ENCODE measurements around the gene TMEM130. TPM values are rescaled to one million over a fixed set of nuclear protein-coding genes. Genes with fewer than 3 reads are reported as not detected.

Gene TMEM130
- total RNA-seq, 1 donor from 2014 or later, result 2.9 TPM

GRCh38 chr7:98808751-98809460 lies 60.9 kb downstream of the TMEM130 start:
- H3K4me1 ChIP-seq, result no peaks in the 10 kb centered on the region
- peaks cover 5% of the 10 kb centered on the region for H3K27me3 ChIP-seq (ENCODE audit: low read depth)
- DNase-seq (no peak), ATAC-seq (no peak)
- no peak for TF ChIP-seq CTCF (IDR thresholded peaks at IDR 0.05)
- H3K27ac ChIP-seq, result no peak overlapping the region
- intact Hi-C loops (cut with DNase I), result no loop called here
- H3K9me3 ChIP-seq, result no peaks in the 10 kb centered on the region
- H3K36me3 ChIP-seq, result no peaks in the 10 kb centered on the region
- no peak overlapping the region for H3K4me3 ChIP-seq

- intact Hi-C loops (cut with DNase I), result no loop called here
- ATAC-seq (no peak), DNase-seq (no peak)
- H3K9me3 ChIP-seq, result no peaks in the 10 kb centered on the region
- TF ChIP-seq CTCF (IDR thresholded peaks at IDR 0.05), result no peak
- H3K4me3 ChIP-seq, result no peak overlapping the region
- no peaks in the 10 kb centered on the region for H3K36me3 ChIP-seq
- no peaks in the 10 kb centered on the region for H3K4me1 ChIP-seq
- peaks cover 5% of the 10 kb centered on the region for H3K27me3 ChIP-seq (ENCODE audit: low read depth)
- no peak overlapping the region for H3K27ac ChIP-seq
These were observed 62.5 kb downstream of the TMEM130 start for GRCh38 chr7:98807068-98808048.

GRCh38 chr7:98805956-98806838 lies 63.6 kb downstream of the TMEM130 start:
- Histone ChIP-seq H3K27ac (no peak overlapping the region), H3K27me3 (ENCODE audit: low read depth) (peaks cover 5% of the 10 kb centered on the region), H3K9me3 (peaks cover 6% of the 10 kb centered on the region), H3K4me3 (no peak overlapping the region), H3K4me1 (no peaks in the 10 kb centered on the region), H3K36me3 (no peaks in the 10 kb centered on the region)
- intact Hi-C loops (cut with DNase I), result no loop called here
- DNase-seq (no peak), ATAC-seq (no peak)
- no peak for TF ChIP-seq CTCF (IDR thresholded peaks at IDR 0.05)

- ATAC-seq, result no peak
- TF ChIP-seq CTCF (IDR thresholded peaks at IDR 0.05), result no peak
- intact Hi-C loops (cut with DNase I), result no loop called here
These were observed 67.1 kb downstream of the TMEM130 start for GRCh38 chr7:98802781-98803110.

More at GRCh38 chr7:98802781-98803110, 67.1 kb downstream of the TMEM130 start:
- H3K27ac ChIP-seq, result no peak overlapping the region
- H3K4me3 ChIP-seq, result no peak overlapping the region
- H3K4me1 ChIP-seq, result no peaks in the 10 kb centered on the region
- H3K36me3 ChIP-seq, result no peaks in the 10 kb centered on the region
- peaks cover 11% of the 10 kb centered on the region for H3K9me3 ChIP-seq
- DNase-seq, result no peak
- no peaks in the 10 kb centered on the region for H3K27me3 ChIP-seq (ENCODE audit: low read depth)
